ENCODE data around the gene DHX15. TPM values are rescaled to one million over a fixed set of nuclear protein-coding genes. Genes with fewer than 3 reads are reported as not detected.

Gene DHX15
- total and polyA plus RNA-seq, 2 of the 8 experiments (the other 6 are each of a cell fraction or from before 2014, with no cell fraction given), result 126 to 286 TPM

DNA sequence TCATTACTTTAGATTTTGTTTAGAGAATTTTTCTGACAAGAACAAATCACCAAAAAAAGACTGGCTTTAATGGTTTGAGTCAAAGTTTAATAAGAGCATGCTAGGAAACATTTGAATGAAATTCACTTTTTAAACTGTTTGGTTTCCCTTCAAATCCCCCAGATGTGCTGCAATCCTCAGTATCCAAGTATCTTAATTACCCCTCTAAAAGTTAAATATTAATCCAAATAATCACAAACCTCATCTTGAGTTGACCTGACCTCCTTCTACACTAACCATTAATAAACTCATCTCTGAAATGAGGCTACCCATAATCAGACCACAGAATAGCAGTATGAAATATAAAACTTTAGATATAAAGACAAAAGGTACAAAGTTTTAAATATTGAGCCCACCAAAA, 10.1 kb downstream of the DHX15 start (continued):
- TF ChIP-seq, protein P1, sequence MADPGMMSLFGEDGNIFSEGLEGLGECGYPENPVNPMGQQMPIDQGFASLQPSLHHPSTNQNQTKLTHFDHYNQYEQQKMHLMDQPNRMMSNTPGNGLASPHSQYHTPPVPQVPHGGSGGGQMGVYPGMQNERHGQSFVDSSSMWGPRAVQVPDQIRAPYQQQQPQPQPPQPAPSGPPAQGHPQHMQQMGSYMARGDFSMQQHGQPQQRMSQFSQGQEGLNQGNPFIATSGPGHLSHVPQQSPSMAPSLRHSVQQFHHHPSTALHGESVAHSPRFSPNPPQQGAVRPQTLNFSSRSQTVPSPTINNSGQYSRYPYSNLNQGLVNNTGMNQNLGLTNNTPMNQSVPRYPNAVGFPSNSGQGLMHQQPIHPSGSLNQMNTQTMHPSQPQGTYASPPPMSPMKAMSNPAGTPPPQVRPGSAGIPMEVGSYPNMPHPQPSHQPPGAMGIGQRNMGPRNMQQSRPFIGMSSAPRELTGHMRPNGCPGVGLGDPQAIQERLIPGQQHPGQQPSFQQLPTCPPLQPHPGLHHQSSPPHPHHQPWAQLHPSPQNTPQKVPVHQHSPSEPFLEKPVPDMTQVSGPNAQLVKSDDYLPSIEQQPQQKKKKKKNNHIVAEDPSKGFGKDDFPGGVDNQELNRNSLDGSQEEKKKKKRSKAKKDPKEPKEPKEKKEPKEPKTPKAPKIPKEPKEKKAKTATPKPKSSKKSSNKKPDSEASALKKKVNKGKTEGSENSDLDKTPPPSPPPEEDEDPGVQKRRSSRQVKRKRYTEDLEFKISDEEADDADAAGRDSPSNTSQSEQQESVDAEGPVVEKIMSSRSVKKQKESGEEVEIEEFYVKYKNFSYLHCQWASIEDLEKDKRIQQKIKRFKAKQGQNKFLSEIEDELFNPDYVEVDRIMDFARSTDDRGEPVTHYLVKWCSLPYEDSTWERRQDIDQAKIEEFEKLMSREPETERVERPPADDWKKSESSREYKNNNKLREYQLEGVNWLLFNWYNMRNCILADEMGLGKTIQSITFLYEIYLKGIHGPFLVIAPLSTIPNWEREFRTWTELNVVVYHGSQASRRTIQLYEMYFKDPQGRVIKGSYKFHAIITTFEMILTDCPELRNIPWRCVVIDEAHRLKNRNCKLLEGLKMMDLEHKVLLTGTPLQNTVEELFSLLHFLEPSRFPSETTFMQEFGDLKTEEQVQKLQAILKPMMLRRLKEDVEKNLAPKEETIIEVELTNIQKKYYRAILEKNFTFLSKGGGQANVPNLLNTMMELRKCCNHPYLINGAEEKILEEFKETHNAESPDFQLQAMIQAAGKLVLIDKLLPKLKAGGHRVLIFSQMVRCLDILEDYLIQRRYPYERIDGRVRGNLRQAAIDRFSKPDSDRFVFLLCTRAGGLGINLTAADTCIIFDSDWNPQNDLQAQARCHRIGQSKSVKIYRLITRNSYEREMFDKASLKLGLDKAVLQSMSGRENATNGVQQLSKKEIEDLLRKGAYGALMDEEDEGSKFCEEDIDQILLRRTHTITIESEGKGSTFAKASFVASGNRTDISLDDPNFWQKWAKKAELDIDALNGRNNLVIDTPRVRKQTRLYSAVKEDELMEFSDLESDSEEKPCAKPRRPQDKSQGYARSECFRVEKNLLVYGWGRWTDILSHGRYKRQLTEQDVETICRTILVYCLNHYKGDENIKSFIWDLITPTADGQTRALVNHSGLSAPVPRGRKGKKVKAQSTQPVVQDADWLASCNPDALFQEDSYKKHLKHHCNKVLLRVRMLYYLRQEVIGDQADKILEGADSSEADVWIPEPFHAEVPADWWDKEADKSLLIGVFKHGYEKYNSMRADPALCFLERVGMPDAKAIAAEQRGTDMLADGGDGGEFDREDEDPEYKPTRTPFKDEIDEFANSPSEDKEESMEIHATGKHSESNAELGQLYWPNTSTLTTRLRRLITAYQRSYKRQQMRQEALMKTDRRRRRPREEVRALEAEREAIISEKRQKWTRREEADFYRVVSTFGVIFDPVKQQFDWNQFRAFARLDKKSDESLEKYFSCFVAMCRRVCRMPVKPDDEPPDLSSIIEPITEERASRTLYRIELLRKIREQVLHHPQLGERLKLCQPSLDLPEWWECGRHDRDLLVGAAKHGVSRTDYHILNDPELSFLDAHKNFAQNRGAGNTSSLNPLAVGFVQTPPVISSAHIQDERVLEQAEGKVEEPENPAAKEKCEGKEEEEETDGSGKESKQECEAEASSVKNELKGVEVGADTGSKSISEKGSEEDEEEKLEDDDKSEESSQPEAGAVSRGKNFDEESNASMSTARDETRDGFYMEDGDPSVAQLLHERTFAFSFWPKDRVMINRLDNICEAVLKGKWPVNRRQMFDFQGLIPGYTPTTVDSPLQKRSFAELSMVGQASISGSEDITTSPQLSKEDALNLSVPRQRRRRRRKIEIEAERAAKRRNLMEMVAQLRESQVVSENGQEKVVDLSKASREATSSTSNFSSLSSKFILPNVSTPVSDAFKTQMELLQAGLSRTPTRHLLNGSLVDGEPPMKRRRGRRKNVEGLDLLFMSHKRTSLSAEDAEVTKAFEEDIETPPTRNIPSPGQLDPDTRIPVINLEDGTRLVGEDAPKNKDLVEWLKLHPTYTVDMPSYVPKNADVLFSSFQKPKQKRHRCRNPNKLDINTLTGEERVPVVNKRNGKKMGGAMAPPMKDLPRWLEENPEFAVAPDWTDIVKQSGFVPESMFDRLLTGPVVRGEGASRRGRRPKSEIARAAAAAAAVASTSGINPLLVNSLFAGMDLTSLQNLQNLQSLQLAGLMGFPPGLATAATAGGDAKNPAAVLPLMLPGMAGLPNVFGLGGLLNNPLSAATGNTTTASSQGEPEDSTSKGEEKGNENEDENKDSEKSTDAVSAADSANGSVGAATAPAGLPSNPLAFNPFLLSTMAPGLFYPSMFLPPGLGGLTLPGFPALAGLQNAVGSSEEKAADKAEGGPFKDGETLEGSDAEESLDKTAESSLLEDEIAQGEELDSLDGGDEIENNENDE (IDR thresholded peaks at IDR 0.05; ENCODE audit: insufficient replicate concordance, low read length), result no peak
- TF ChIP-seq, protein P2, sequence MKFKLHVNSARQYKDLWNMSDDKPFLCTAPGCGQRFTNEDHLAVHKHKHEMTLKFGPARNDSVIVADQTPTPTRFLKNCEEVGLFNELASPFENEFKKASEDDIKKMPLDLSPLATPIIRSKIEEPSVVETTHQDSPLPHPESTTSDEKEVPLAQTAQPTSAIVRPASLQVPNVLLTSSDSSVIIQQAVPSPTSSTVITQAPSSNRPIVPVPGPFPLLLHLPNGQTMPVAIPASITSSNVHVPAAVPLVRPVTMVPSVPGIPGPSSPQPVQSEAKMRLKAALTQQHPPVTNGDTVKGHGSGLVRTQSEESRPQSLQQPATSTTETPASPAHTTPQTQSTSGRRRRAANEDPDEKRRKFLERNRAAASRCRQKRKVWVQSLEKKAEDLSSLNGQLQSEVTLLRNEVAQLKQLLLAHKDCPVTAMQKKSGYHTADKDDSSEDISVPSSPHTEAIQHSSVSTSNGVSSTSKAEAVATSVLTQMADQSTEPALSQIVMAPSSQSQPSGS (IDR thresholded peaks at IDR 0.05; ENCODE audit: low read length), result no peak
- TF ChIP-seq HDAC2 (IDR thresholded peaks at IDR 0.05; ENCODE audit: borderline replicate concordance in 1 of 2, low read depth in 2 of 2, low read length in 2 of 2), result no peak
- TF ChIP-seq SIN3A (conservative IDR thresholded peaks at IDR 0.05 in 1 of 2, IDR thresholded peaks at IDR 0.05 in 1 of 2; ENCODE audit: low read depth in 1 of 2, low read length in 2 of 2), result no peak
- no peak for TF ChIP-seq CTBP2 (IDR thresholded peaks at IDR 0.05; ENCODE audit: borderline replicate concordance, insufficient read depth, insufficient read length, low read length)
- TF ChIP-seq JUN (IDR thresholded peaks at IDR 0.05; ENCODE audit: low read depth, low read length), result no peak
- TF ChIP-seq CBX5 (IDR thresholded peaks at IDR 0.05; ENCODE audit: low read depth, low read length), result no peak
- TF ChIP-seq, protein P3, sequence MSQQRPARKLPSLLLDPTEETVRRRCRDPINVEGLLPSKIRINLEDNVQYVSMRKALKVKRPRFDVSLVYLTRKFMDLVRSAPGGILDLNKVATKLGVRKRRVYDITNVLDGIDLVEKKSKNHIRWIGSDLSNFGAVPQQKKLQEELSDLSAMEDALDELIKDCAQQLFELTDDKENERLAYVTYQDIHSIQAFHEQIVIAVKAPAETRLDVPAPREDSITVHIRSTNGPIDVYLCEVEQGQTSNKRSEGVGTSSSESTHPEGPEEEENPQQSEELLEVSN (IDR thresholded peaks at IDR 0.05), result no peak
